Common myeloid progenitor, CD34-positive (primary cell): Measurements from ENCODE around the gene SULF2.

Experiments used
- CTCF ChIA-PET: fragments of 350-600 bp; sonication (Branson Sonifier 250); formaldehyde crosslinking; loops from one replicate; lab custom pipeline; 2021; ENCODE audit warnings: antibody characterized with exemption; lab: Charles Lee
- POLR2A ChIA-PET: fragments of 350-600 bp; sonication (Branson Sonifier 250); formaldehyde crosslinking; loops from one replicate; lab custom pipeline; 2021; ENCODE audit warnings: antibody characterized with exemption; lab: Charles Lee
- DNase-seq, 3 donors: peaks; one replicate each; pipeline versions ENCODE4 v3.0.0 to v3.0.0-alpha.2; 2013
- H3K27ac ChIP-seq, 2 experiments: 1 replicate in 1 of 2; 2 replicates in 1 of 2; pipeline ENCODE4 v1.7.0; 2013; ENCODE audit warnings: inconsistent platforms in 2 of 2, low read length in 2 of 2, mild to moderate bottlenecking in 2 of 2, low read depth in 1 of 2, moderate library complexity in 1 of 2; ENCODE audit not compliant: severe bottlenecking in 2 of 2, insufficient read depth in 1 of 2, poor library complexity in 1 of 2
- H3K27me3 ChIP-seq, 5 experiments: replicated peaks in 2 of 5; 1 replicate in 3 of 5; 2 replicates in 2 of 5; pipeline versions ENCODE4 v1.6.1 to v1.7.0; 2013; ENCODE audit warnings: low read length in 4 of 5, mild to moderate bottlenecking in 2 of 5, moderate library complexity in 2 of 5, inconsistent platforms in 1 of 5; ENCODE audit not compliant: insufficient read depth in 5 of 5, control insufficient read depth in 4 of 5
- H3K36me3 ChIP-seq, 4 experiments: 1 replicate in 2 of 4; 2 replicates in 2 of 4; pipeline versions ENCODE4 v1.6.1 to v1.7.0; 2013; ENCODE audit warnings: low read length in 3 of 4, control low read depth in 1 of 4, mild to moderate bottlenecking in 1 of 4; ENCODE audit not compliant: control insufficient read depth in 4 of 4, insufficient read depth in 4 of 4
- H3K4me1 ChIP-seq, 4 experiments: 1 replicate in 3 of 4; 2 replicates in 1 of 4; pipeline versions ENCODE4 v1.6.1 to v1.7.1; 2013; ENCODE audit warnings: low read length in 3 of 4, mild to moderate bottlenecking in 3 of 4, control low read depth in 1 of 4, inconsistent platforms in 1 of 4, moderate library complexity in 1 of 4; ENCODE audit not compliant: control insufficient read depth in 4 of 4, insufficient read depth in 4 of 4; ENCODE audit errors: control extremely low read depth in 1 of 4
- H3K4me3 ChIP-seq, 7 experiments: 1 replicate in 4 of 7; 2 replicates in 3 of 7; pipeline versions ENCODE4 v1.5.1 to v1.7.0; 2013; ENCODE audit warnings: mild to moderate bottlenecking in 7 of 7, low read length in 6 of 7, moderate library complexity in 6 of 7, inconsistent platforms in 2 of 7, low read depth in 2 of 7, control low read depth in 1 of 7; ENCODE audit not compliant: insufficient read depth in 4 of 7, control insufficient read depth in 1 of 7; ENCODE audit errors: extremely low read depth in 1 of 7
- H3K9me3 ChIP-seq, 5 experiments: 1 replicate in 4 of 5; 2 replicates in 1 of 5; pipeline versions ENCODE4 v1.6.1 to v1.7.1; 2013; ENCODE audit warnings: low read length in 4 of 5, mild to moderate bottlenecking in 2 of 5, inconsistent platforms in 1 of 5, low read depth in 1 of 5, moderate library complexity in 1 of 5; ENCODE audit not compliant: control insufficient read depth in 4 of 5, insufficient read depth in 2 of 5; ENCODE audit errors: control extremely low read depth in 1 of 5
- WGBS: methylation state at CpG from one replicate; pipeline ENCODE4 v1.1.5; 2013; ENCODE audit not compliant: insufficient coverage; 5-methylcytosine and 5-hydroxymethylcytosine counted together

The SULF2 gene

DNA sequence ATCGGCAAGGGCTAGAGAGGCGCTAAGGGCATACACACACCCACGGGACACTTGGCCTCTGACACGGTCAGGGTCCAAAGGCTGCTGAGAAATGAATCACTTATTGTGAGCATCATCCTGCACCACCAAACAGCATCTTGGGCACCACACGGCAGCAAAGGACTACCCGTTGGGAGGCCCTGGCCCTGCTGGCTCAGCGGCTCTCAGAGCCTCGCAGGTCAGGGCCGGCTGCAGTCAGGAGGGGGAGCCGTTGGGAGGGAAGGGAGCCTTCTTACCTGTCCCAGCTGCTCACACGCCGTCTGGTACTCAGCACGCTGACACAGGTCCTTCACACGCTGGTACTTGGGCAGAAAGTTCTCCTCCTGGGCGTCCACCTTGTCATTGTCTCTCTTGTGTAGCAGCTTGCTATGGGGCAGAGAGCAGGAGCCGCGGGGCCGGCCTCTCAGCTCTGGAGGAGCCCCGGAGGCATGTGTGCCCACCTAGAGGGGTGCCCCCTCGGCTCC is 109.0 kb downstream of the SULF2 start:
- no peaks in the 10 kb centered on the region for H3K36me3 ChIP-seq
- H3K27ac ChIP-seq: no peak overlapping the region
- H3K27me3 ChIP-seq: no peaks in the 10 kb centered on the region
- no peak for DNase-seq
- POLR2A ChIA-PET: no interaction called here
- no peaks in the 10 kb centered on the region for H3K9me3 ChIP-seq
- H3K4me1 ChIP-seq: peaks cover 0 to 6% (median 0%) of the 10 kb centered on the region in 4 experiments
- 95% methylated on average over 18 of the region's 20 CpGs for WGBS
- H3K4me3 ChIP-seq: no peak overlapping the region
- CTCF ChIA-PET: interaction anchor here (0.7 to 4.0 kb wide), 7 partner anchors 8 to 944 kb away, joined by 3 to 32 read pairs (median 9); no protein-coding TSS in a partner anchor

DNA sequence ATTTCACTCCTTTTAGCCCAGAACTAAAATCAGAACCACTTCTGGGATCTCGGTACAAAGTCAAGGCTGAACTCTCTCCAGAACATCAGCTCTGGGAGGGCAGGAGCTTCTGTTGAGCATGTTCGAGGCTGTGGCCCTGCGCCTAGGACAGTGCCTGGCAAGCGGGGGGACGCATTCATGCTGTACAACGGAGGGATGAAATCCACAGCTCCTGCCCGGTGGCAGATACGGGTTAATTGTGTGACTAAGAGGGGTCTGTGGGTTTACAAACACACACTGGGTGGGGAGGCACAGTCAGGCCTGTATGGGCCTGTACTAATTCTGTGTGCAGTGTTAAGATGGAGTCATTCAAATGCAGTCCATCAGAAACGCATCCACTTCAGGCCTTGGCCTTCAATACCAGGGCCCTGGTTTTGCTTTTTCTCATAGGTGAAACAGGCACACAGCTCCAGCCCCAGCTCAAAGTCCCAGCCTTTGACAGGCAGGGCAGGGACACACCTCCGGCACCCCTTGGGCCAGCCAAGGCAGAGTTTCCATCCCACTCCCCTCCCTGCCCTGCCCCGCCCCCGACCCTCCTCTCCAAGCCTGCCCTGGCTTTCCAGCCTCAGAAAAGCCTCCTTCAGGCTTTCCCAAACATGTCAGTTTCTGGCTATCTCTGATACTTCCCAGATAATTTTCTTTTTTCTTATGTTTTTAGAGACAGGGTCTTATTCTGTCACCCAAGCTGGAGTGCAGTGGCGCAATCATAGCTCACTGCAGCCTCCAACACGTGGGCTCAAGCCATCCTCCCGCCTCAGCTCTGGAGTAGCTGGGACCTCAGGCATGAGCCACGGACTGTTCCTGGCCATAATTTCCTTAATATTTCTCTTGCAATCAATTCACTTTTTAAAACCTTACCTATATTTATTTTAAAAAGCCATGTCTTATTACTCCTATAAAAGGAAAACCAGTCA is 109.8 kb downstream of the SULF2 start:
- POLR2A ChIA-PET: no interaction called here
- no peaks in the 10 kb centered on the region for H3K27me3 ChIP-seq
- DNase-seq: no peak
- 92% methylated on average over 13 of the region's 16 CpGs for WGBS
- H3K9me3 ChIP-seq: no peaks in the 10 kb centered on the region
- CTCF ChIA-PET: interaction anchor here (0.7 to 4.0 kb wide), 4 partner anchors 12 to 949 kb away, joined by 3 to 32 read pairs (median 6); no protein-coding TSS in a partner anchor
- H3K27ac ChIP-seq: no peak overlapping the region
- no peaks in the 10 kb centered on the region for H3K36me3 ChIP-seq
- H3K4me1 ChIP-seq: peaks cover 0 to 6% (median 0%) of the 10 kb centered on the region in 4 experiments
- no peak overlapping the region for H3K4me3 ChIP-seq

DNA sequence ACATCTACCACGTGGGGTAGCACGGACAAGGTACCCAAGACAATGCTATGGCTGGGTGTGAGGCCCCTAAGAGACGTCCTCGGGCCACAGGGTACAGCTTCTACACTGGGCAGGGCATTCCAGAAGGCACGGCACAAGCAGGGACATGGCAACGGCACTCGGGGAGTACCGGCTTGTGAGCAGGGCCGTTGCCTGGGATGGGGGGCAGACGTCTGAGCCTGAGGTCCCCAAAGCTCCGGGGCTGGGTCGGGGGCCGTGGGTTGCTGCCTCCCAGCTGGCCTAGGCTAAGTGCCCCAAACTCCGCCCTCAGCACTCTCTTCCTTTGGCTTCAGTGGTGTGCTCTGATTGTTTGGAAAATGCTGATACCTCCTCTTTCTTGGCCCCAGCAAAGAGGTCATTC is 110.6 kb downstream of the SULF2 start:
- H3K27ac ChIP-seq: no peak overlapping the region
- H3K9me3 ChIP-seq: no peaks in the 10 kb centered on the region
- DNase-seq: no peak
- no peak overlapping the region for H3K4me3 ChIP-seq
- H3K36me3 ChIP-seq: no peaks in the 10 kb centered on the region
- no peaks in the 10 kb centered on the region for H3K27me3 ChIP-seq
- ChIA-PET CTCF (interaction anchor here (1.1 to 3.1 kb wide), 3 partner anchors 11 to 949 kb away, joined by 3 to 11 read pairs (median 10); no protein-coding TSS in a partner anchor), POLR2A (no interaction called here)
- WGBS: 87% methylated on average over 8 of the region's 14 CpGs
- H3K4me1 ChIP-seq: peaks cover 0 to 6% (median 0%) of the 10 kb centered on the region in 4 experiments

DNA sequence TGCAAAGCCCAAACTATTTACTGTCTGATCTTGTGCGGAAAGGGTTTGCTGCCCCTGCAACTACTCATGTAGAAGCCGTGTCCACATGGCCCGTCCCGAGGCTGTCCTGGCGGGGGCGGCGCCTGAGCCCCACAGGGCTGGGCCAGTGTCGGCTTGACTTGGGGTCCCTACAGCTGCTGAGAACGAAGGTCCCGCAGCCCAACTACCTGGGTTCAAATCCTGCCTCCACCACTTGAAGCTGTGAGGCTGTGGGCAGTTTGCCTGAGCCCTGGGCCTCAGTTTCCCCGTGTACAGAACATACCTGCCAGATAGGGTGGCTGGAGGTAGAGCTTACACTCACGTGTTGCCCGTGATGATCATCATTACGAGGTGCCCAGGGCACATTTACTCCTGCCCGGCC is 111.1 kb downstream of the SULF2 start:
- Histone ChIP-seq H3K36me3 (no peaks in the 10 kb centered on the region), H3K27me3 (peaks cover 0 to 2% (median 0%) of the 10 kb centered on the region in 5 experiments), H3K27ac (no peak overlapping the region), H3K4me1 (peaks cover 0 to 6% (median 0%) of the 10 kb centered on the region in 4 experiments), H3K4me3 (no peak overlapping the region), H3K9me3 (no peaks in the 10 kb centered on the region)
- DNase-seq: no peak
- WGBS: over 99% methylated on average over 15 of the region's 15 CpGs
- ChIA-PET CTCF (interaction anchor here (1.1 to 3.1 kb wide), 3 partner anchors 11 to 950 kb away, joined by 3 to 11 read pairs (median 10); no protein-coding TSS in a partner anchor), POLR2A (no interaction called here)

DNA sequence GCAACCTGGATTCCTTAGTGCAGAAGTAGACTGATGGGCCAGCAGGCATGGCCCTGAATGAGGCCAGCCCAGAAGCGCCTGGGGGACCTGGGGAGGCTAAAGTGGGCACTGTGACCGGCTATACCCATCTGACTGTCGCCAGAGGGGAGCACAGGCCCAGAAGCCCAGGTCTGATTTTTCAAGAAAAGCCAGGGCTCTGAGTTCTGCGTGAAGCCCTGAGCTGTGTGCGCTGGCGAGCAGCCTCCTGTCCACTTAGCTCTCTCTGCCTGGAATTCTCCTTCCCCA is 111.7 kb downstream of the SULF2 start:
- Histone ChIP-seq H3K4me3 (no peak overlapping the region), H3K27me3 (peaks cover 0 to 2% (median 0%) of the 10 kb centered on the region in 5 experiments), H3K4me1 (peaks cover 0 to 6% (median 0%) of the 10 kb centered on the region in 4 experiments), H3K36me3 (no peaks in the 10 kb centered on the region), H3K9me3 (no peaks in the 10 kb centered on the region), H3K27ac (no peak overlapping the region)
- 93% methylated on average over 6 of the region's 6 CpGs for WGBS
- DNase-seq: no peak
- ChIA-PET POLR2A (no interaction called here), CTCF (interaction anchor here (2.4 to 3.1 kb wide), 2 partner anchors 10 to 947 kb away, joined by 10 to 11 read pairs; no protein-coding TSS in a partner anchor)

DNA sequence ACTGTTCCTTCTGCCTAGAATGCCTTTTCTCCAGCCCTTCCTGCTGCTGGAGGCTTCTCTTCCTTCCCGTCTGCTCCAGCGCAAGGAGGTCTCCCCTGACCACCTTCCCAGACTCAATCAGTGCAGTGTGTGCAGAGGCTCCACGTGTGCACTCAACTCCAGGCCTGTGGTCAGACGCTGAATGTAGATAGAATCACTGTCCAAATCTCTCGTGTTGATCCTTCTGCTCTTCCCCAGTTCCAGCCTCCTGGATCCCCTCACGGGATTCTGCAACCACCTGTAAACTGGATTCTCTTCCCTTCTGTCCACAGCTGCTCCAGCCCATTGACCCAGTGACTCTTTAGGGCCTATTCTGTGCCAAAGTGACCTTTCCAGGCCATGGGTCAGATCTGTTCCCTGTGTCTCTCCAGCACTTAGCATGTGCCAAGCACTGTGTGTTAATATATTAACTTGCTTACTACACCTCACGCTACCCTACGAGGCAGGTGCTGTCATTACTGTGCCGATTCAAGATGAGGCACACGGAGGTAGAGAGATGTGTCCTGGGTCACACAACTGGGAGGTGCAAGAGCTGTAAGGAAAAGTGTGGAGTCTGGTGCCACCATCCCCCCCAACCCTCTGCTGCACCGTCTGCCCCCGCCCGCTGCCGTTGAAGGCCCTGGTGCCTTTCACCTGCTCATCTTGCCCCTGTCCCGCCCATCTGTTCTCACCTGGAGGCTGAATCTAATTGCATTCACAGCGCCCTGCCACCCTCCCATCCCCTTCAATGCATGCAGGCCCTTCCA is 112.2 kb downstream of the SULF2 start:
- ChIA-PET CTCF (interaction anchor here (2.4 to 3.1 kb wide), 2 partner anchors 10 to 947 kb away, joined by 10 to 11 read pairs; no protein-coding TSS in a partner anchor), POLR2A (no interaction called here)
- Histone ChIP-seq H3K4me3 (no peak overlapping the region), H3K4me1 (peaks cover 0 to 6% (median under 1%) of the 10 kb centered on the region in 4 experiments), H3K36me3 (no peaks in the 10 kb centered on the region), H3K27me3 (peaks cover 0 to 2% (median 0%) of the 10 kb centered on the region in 5 experiments), H3K9me3 (no peaks in the 10 kb centered on the region), H3K27ac (no peak overlapping the region)
- DNase-seq: no peak
- 95% methylated on average over 11 of the region's 16 CpGs for WGBS
